CD4-positive, CD25-positive, alpha-beta regulatory T cell (primary cell): ENCODE data around the gene PIP5K1C. TPM values are rescaled to one million over a fixed set of nuclear protein-coding genes. Genes with fewer than 3 reads are reported as not detected.
A peak's percentile ranks its signal among the peaks of the same experiment; 100 is the strongest.

ENCODE experiments used
- ATAC-seq, 2 donors: fragments of 150-1000 bp; cut with Tn5 transposase; one replicate each; pipeline ENCODE4 v1.10.0; 2021; ENCODE audit warnings: low read depth in 2 of 2, moderate number of reproducible peaks in 2 of 2, moderate library complexity in 1 of 2
- DNase-seq, 3 donors: peaks; one replicate each; pipeline versions ENCODE4 v3.0.0 to v3.0.0-alpha.2; 2012 to 2022; ENCODE audit warnings: mixed read lengths in 1 of 3
- H3K27ac ChIP-seq: one replicate; pipeline ENCODE4 v1.7.0; 2013; ENCODE audit warnings: mild to moderate bottlenecking, low read length; ENCODE audit not compliant: insufficient read depth, poor library complexity, severe bottlenecking
- H3K27me3 ChIP-seq: one replicate; pipeline ENCODE4 v1.7.0; 2013; ENCODE audit warnings: low read length; ENCODE audit not compliant: control insufficient read depth, insufficient read depth
- H3K36me3 ChIP-seq: one replicate; pipeline ENCODE4 v1.7.0; 2013; ENCODE audit warnings: mild to moderate bottlenecking, low read length, moderate library complexity; ENCODE audit not compliant: control insufficient read depth, insufficient read depth
- H3K4me1 ChIP-seq: 2 replicates; pipeline ENCODE4 v1.7.0; 2013; ENCODE audit warnings: mild to moderate bottlenecking, low read length; ENCODE audit not compliant: insufficient read depth, control insufficient read depth, poor library complexity, severe bottlenecking
- H3K4me3 ChIP-seq: one replicate; pipeline ENCODE4 v1.7.0; 2013; ENCODE audit warnings: low read depth, mild to moderate bottlenecking, low read length, moderate library complexity
- H3K9me3 ChIP-seq, 2 experiments: 1 replicate in 1 of 2; 2 replicates in 1 of 2; pipeline ENCODE4 v1.7.0; 2013; ENCODE audit warnings: low read length in 2 of 2, mild to moderate bottlenecking in 1 of 2, moderate library complexity in 1 of 2; ENCODE audit not compliant: control insufficient read depth in 2 of 2
- H3K27ac Mint-ChIP-seq, 3 donors: one replicate each; pipeline ENCODE4 v1.8.0; 2020 to 2022; ENCODE audit warnings: mild to moderate bottlenecking in 3 of 3, mixed read lengths in 3 of 3, moderate library complexity in 2 of 3
- H3K27me3 Mint-ChIP-seq: one replicate; pipeline ENCODE4 v1.8.0; 2022; ENCODE audit warnings: mild to moderate bottlenecking, mixed read lengths
- H3K36me3 Mint-ChIP-seq: one replicate; pipeline ENCODE4 v1.8.0; 2020; ENCODE audit warnings: mixed read lengths
- H3K4me1 Mint-ChIP-seq, 4 donors: one replicate each; pipeline ENCODE4 v1.8.0; 2020 to 2022; ENCODE audit warnings: mixed read lengths in 4 of 4, mild to moderate bottlenecking in 1 of 4
- H3K4me3 Mint-ChIP-seq, 4 donors: one replicate each; pipeline ENCODE4 v1.8.0; 2020 to 2022; ENCODE audit warnings: mild to moderate bottlenecking in 4 of 4, mixed read lengths in 4 of 4, moderate library complexity in 3 of 4
- H3K9me3 Mint-ChIP-seq, 7 donors: one replicate each; pipeline ENCODE4 v1.8.0; 2020 to 2022; ENCODE audit warnings: mixed read lengths in 7 of 7, mild to moderate bottlenecking in 3 of 7, moderate library complexity in 2 of 7
- polyA plus RNA-seq, 4 donors: library from polyadenylated mRNA; unstranded; fragments of 300-500 nt; fragmentation: Illumina TruSeq; gene quantifications; one replicate each; pipeline ENCODE4 v1.2.3, GENCODE V29; 2021
- total RNA-seq: library from RNA; stranded (reverse); gene quantifications from one replicate; pipeline ENCODE4 v1.2.3, GENCODE V29; 2022

PIP5K1C gene
- total and polyA plus RNA-seq, 5 donors from 2014 or later, result 3.8 to 28.1 (median 4.5) TPM

DNA sequence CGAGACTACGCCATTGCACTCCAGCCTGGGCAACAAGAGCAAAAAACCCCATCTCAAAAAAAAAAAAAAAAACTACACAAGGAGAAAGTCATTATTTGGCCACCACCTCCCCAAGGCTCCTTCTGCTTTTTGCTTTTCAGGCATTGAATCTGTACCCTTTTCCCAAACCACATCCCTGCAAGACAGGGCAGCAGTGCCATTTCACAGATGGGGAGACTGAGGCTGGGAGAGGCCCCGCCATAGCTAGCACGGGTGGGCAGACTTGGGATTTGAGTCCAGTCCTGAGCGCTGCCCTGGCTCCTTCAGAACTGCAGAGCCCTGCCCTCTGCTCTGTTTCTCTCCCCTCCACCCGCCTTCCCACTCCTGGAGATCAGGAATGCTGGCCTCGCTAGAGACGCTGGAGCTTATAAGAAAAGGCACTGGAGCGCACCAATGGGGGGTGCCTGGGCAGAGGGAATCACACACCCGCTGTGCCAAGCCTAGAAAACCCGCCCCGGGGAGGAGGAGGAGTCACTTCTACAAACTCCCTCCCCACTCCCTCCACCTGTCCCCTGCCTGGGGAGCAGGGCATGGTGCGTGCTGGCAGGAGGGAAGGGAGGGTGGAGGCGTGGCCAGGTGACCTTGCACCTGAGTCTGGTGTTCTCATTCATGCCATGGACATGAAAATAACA lies 25.5 kb upstream of the PIP5K1C start:
- Histone ChIP-seq H3K9me3 (no peaks in the 10 kb centered on the region), H3K27me3 (no peaks in the 10 kb centered on the region), H3K36me3 (no peaks in the 10 kb centered on the region), H3K4me1 (peaks cover 16% of the 10 kb centered on the region), H3K4me3 (no peak overlapping the region), H3K27ac (no peak overlapping the region)
- no peak overlapping the region for H3K4me3 Mint-ChIP-seq
- no peak for ATAC-seq
- H3K4me1 Mint-ChIP-seq, result peaks cover 0 to 26% (median 9%) of the 10 kb centered on the region in 4 donors
- no peak for DNase-seq
- H3K9me3 Mint-ChIP-seq, result no peaks in the 10 kb centered on the region
- no peak overlapping the region for H3K27ac Mint-ChIP-seq
- peaks cover 3% of the 10 kb centered on the region for H3K36me3 Mint-ChIP-seq
- H3K27me3 Mint-ChIP-seq, result peaks cover 16% of the 10 kb centered on the region

- Mint-ChIP-seq H3K4me3 (peak overlapping the region in 1 of 4 donors; percentile 27), H3K27me3 (peaks cover 22% of the 10 kb centered on the region), H3K27ac (peak overlapping the region in 1 of 3 donors; percentile 10), H3K36me3 (peaks cover 3% of the 10 kb centered on the region), H3K4me1 (peaks cover 0 to 29% (median 10%) of the 10 kb centered on the region in 4 donors), H3K9me3 (no peaks in the 10 kb centered on the region)
- no peaks in the 10 kb centered on the region for H3K36me3 ChIP-seq
- H3K9me3 ChIP-seq, result no peaks in the 10 kb centered on the region
- no peaks in the 10 kb centered on the region for H3K27me3 ChIP-seq
- H3K4me1 ChIP-seq, result peaks cover 22% of the 10 kb centered on the region
- DNase-seq (no peak), ATAC-seq (no peak)
- no peak overlapping the region for H3K4me3 ChIP-seq
- H3K27ac ChIP-seq, result no peak overlapping the region
Observed at GRCh38 chr19:3725121-3725520, 24.9 kb upstream of the PIP5K1C start.

- Mint-ChIP-seq H3K27me3 (peaks cover 28% of the 10 kb centered on the region), H3K27ac (no peak overlapping the region), H3K4me1 (peaks cover 0 to 34% (median 14%) of the 10 kb centered on the region in 4 donors), H3K9me3 (no peaks in the 10 kb centered on the region), H3K36me3 (no peaks in the 10 kb centered on the region), H3K4me3 (no peak overlapping the region)
- Histone ChIP-seq H3K4me3 (no peak overlapping the region), H3K27ac (no peak overlapping the region), H3K27me3 (no peaks in the 10 kb centered on the region), H3K9me3 (no peaks in the 10 kb centered on the region), H3K4me1 (peaks cover 25% of the 10 kb centered on the region), H3K36me3 (no peaks in the 10 kb centered on the region)
- no peak for ATAC-seq
- no peak for DNase-seq
Observed at GRCh38 chr19:3723883-3724282, 23.6 kb upstream of the PIP5K1C start.

- no peaks in the 10 kb centered on the region for H3K36me3 ChIP-seq
- no peak overlapping the region for H3K4me3 ChIP-seq
- no peaks in the 10 kb centered on the region for H3K9me3 ChIP-seq
- ATAC-seq, result no peak
- H3K27ac Mint-ChIP-seq, result no peak overlapping the region
- peak overlapping the region in 3 of 4 donors; percentile 3 to 73 (median 65) for H3K4me3 Mint-ChIP-seq
- no peaks in the 10 kb centered on the region for H3K36me3 Mint-ChIP-seq
- peaks cover 0 to 34% (median 14%) of the 10 kb centered on the region in 4 donors for H3K4me1 Mint-ChIP-seq
- peaks cover 28% of the 10 kb centered on the region for H3K27me3 Mint-ChIP-seq
- no peak overlapping the region for H3K27ac ChIP-seq
- DNase-seq, result no peak
- no peaks in the 10 kb centered on the region for H3K9me3 Mint-ChIP-seq
- H3K27me3 ChIP-seq, result no peaks in the 10 kb centered on the region
- peaks cover 26% of the 10 kb centered on the region for H3K4me1 ChIP-seq
Observed at GRCh38 chr19:3723110-3723488, 22.8 kb upstream of the PIP5K1C start.

GRCh38 chr19:3722443-3723109 lies 22.3 kb upstream of the PIP5K1C start:
- peak overlapping the region; percentile 64 for H3K4me3 ChIP-seq
- no peaks in the 10 kb centered on the region for H3K36me3 ChIP-seq
- peaks cover 26% of the 10 kb centered on the region for H3K4me1 ChIP-seq
- Mint-ChIP-seq H3K4me3 (peak overlapping the region; percentile 88 to 93 (median 90)), H3K9me3 (peaks cover 0 to 1% (median 0%) of the 10 kb centered on the region in 7 donors), H3K27ac (peak overlapping the region in 2 of 3 donors; percentile 75 to 77), H3K4me1 (peaks cover 0 to 34% (median 14%) of the 10 kb centered on the region in 4 donors), H3K27me3 (peaks cover 28% of the 10 kb centered on the region), H3K36me3 (no peaks in the 10 kb centered on the region)
- no peak for DNase-seq
- no peaks in the 10 kb centered on the region for H3K9me3 ChIP-seq
- no peak overlapping the region for H3K27ac ChIP-seq
- ATAC-seq, result no peak
- H3K27me3 ChIP-seq, result no peaks in the 10 kb centered on the region

DNA sequence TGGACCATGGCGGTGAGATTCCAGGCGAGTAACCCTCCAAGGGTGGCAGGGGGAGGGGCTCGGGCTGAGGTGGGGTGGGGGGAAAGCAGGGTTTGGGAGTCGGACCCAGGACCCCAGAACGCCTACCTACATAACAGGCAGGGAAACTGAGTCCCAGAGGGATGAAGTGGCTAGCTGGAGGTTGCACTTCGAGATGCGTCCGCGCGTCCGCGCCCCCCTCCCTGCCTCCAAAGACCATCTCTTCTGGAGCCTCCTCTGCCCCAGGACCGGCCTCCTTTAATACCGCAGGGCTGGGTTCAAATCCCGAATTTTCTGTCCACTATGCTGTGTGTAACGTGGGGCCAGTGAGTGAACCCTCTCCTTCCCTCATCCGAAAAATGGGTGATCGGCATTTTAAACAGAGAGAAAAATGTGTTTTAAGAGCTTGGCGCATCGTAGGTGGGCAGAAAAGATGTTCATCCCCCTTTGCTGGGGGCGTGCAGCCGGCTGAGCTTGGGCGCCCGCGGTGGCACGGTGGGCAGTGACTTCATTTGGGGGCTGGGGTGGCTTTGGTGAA lies 21.7 kb upstream of the PIP5K1C start:
- Mint-ChIP-seq H3K27me3 (peaks cover 28% of the 10 kb centered on the region), H3K9me3 (peaks cover 0 to 1% (median 0%) of the 10 kb centered on the region in 7 donors), H3K4me3 (peak overlapping the region; percentile 88 to 95 (median 90)), H3K4me1 (peaks cover 0 to 34% (median 14%) of the 10 kb centered on the region in 4 donors), H3K36me3 (no peaks in the 10 kb centered on the region), H3K27ac (peak overlapping the region in 2 of 3 donors; percentile 75 to 77)
- Histone ChIP-seq H3K36me3 (no peaks in the 10 kb centered on the region), H3K9me3 (no peaks in the 10 kb centered on the region), H3K4me1 (peaks cover 26% of the 10 kb centered on the region), H3K4me3 (peak overlapping the region; percentile 64), H3K27ac (no peak overlapping the region), H3K27me3 (no peaks in the 10 kb centered on the region)
- DNase-seq, result no peak
- ATAC-seq, result no peak

DNA sequence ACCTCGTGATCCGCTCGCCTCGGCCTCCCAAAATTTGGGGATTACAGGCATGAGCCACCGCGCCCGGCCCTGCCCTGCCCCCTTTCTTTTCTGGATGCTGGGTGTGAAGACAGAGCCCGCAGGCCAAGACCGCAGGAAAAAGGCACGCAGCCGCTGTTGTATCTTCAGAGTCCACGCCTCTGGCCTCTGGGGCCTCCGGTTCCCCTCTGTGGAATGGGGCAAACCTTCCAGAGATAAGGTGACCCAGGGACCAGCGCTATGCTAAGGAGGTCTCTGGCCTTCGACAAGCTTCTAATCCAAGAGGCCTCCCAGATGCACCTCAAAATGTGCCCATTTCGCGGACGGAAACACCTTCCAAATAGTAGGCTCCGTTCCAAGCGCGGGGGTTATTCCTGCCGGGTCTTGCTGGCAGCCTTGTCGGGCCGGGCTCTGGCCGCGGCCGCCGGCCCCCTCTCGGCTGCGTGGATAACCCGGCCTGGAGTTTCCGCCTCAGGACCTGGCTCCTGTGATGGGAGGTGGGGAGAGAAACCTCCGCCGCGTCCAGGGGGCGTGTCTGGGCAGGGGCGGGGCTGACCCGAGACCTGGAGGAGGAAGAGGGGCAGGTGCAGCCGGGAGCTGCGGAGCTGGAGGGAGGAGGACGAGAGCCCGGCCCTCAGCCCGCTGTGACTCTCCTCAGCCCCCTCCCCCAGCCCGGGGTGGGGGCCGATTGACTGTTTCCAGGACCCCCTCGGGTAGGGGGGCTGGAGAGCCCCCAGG lies 21.0 kb upstream of the PIP5K1C start:
- peaks cover 0 to 1% (median 0%) of the 10 kb centered on the region in 7 donors for H3K9me3 Mint-ChIP-seq
- no peaks in the 10 kb centered on the region for H3K36me3 Mint-ChIP-seq
- DNase-seq (peak; percentile 83 to 94 (median 89)), ATAC-seq (peak; percentile 95 to 98)
- Histone ChIP-seq H3K27me3 (no peaks in the 10 kb centered on the region), H3K4me3 (peak overlapping the region; percentile 64), H3K36me3 (no peaks in the 10 kb centered on the region), H3K9me3 (no peaks in the 10 kb centered on the region), H3K4me1 (peaks cover 26% of the 10 kb centered on the region), H3K27ac (no peak overlapping the region)
- peak overlapping the region; percentile 88 to 95 (median 90) for H3K4me3 Mint-ChIP-seq
- peak overlapping the region in 2 of 3 donors; percentile 42 to 77 for H3K27ac Mint-ChIP-seq
- H3K4me1 Mint-ChIP-seq, result peaks cover 0 to 34% (median 14%) of the 10 kb centered on the region in 4 donors
- H3K27me3 Mint-ChIP-seq, result peaks cover 28% of the 10 kb centered on the region
